Right lobe of liver (tissue), 4 donors: ENCODE measurements around the gene NAXE.

Experiments
- POLR2A ChIP-seq: fragments of 450-650 bp; IDR thresholded peaks from one replicate; pipeline ENCODE4 v1.6.1; 2017; ENCODE audit warnings: antibody characterized with exemption, mild to moderate bottlenecking
- TF ChIP-seq, protein P1 (sequence below), 4 donors: fragments of 200-600 bp in 3 of 4; fragments of 450-650 bp in 1 of 4; IDR thresholded peaks; one replicate each; pipeline versions ENCODE4 v1.5.1 to v1.8.0; 2016 to 2022; ENCODE audit warnings: antibody characterized with exemption in 4 of 4, mild to moderate bottlenecking in 2 of 4
- donor health status: DM: no; HTN: no; CAD: no.
- donor health status: DM: no; HTN: no; CAD: no.
- donor health status: DM: no; HTN: yes; CAD: no.

DNA sequence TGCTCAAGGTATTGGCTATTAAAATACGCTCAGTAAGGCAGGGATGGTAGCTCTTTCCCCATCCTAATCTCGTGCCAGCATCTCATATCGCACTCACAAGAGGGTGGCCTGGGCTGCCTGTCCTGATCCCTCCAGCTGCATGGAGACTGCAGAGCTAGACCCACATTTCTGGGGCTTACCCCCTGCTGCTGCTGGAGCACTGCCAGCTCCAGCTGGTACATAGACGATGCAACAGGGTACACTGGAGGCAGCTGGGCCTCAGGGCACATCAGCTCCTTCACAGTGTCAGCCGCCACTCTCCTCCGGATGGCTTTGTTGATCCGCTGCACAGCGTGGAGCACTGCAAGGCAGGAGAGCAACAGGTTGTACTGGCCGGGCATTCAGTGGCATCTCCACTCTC is 35.2 kb upstream of the NAXE start:
- TF ChIP-seq, protein P1, sequence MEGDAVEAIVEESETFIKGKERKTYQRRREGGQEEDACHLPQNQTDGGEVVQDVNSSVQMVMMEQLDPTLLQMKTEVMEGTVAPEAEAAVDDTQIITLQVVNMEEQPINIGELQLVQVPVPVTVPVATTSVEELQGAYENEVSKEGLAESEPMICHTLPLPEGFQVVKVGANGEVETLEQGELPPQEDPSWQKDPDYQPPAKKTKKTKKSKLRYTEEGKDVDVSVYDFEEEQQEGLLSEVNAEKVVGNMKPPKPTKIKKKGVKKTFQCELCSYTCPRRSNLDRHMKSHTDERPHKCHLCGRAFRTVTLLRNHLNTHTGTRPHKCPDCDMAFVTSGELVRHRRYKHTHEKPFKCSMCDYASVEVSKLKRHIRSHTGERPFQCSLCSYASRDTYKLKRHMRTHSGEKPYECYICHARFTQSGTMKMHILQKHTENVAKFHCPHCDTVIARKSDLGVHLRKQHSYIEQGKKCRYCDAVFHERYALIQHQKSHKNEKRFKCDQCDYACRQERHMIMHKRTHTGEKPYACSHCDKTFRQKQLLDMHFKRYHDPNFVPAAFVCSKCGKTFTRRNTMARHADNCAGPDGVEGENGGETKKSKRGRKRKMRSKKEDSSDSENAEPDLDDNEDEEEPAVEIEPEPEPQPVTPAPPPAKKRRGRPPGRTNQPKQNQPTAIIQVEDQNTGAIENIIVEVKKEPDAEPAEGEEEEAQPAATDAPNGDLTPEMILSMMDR (IDR thresholded peaks at IDR 0.05): no peak
- TF ChIP-seq POLR2A: no peak
